Dendritic cell treated with granulocyte-macrophage colony-stimulating factor and Interleukin-4, amounts not matched to agents 40 ng/mL and 50 ng/mL, for 4 days (primary cell): ENCODE measurements around the gene CARMIL1.

Source experiments
- H3K27ac Mint-ChIP-seq: one replicate; pipeline ENCODE4 v1.8.0; 2022; ENCODE audit warnings: mild to moderate bottlenecking, mixed read lengths
- H3K27me3 Mint-ChIP-seq: one replicate; pipeline ENCODE4 v1.8.0; 2022; ENCODE audit warnings: mild to moderate bottlenecking, mixed read lengths
- H3K36me3 Mint-ChIP-seq: one replicate; pipeline ENCODE4 v1.8.0; 2022; ENCODE audit warnings: low read depth, mixed read lengths
- H3K4me1 Mint-ChIP-seq: one replicate; pipeline ENCODE4 v1.8.0; 2022; ENCODE audit warnings: low read depth, mixed read lengths
- H3K4me3 Mint-ChIP-seq: one replicate; pipeline ENCODE4 v1.8.0; 2022; ENCODE audit warnings: mild to moderate bottlenecking, moderate library complexity, mixed read lengths
- H3K9me3 Mint-ChIP-seq: one replicate; pipeline ENCODE4 v1.8.0; 2022; ENCODE audit warnings: mixed read lengths
- intact Hi-C: fragments of 100-400 bp; cut with micrococcal nuclease; formaldehyde crosslinking; loops from one replicate; pipeline ENCODE4 v1.15.0; 2022

The CARMIL1 gene

GRCh38 chr6:25453288-25453687 is 174.1 kb downstream of the CARMIL1 start:
- no peaks in the 10 kb centered on the region for H3K27me3 Mint-ChIP-seq

GRCh38 chr6:25454136-25454535 is 175.0 kb downstream of the CARMIL1 start:
- Mint-ChIP-seq H3K36me3 (peaks cover 29% of the 10 kb centered on the region), H3K27ac (no peak overlapping the region), H3K27me3 (no peaks in the 10 kb centered on the region), H3K4me1 (peaks cover 38% of the 10 kb centered on the region), H3K4me3 (no peak overlapping the region), H3K9me3 (no peaks in the 10 kb centered on the region)
- intact Hi-C loops = no loop called here

More at GRCh38 chr6:25453288-25453687, 174.1 kb downstream of the CARMIL1 start:
- peaks cover 44% of the 10 kb centered on the region for H3K4me1 Mint-ChIP-seq
- peaks cover 38% of the 10 kb centered on the region for H3K36me3 Mint-ChIP-seq
- H3K4me3 Mint-ChIP-seq = no peak overlapping the region
- peak overlapping the region; percentile 58 for H3K27ac Mint-ChIP-seq
- intact Hi-C loops = no loop called here
- H3K9me3 Mint-ChIP-seq = no peaks in the 10 kb centered on the region

- peaks cover 23% of the 10 kb centered on the region for H3K4me1 Mint-ChIP-seq
- no peaks in the 10 kb centered on the region for H3K9me3 Mint-ChIP-seq
- H3K27ac Mint-ChIP-seq = peak overlapping the region; percentile 52
- H3K27me3 Mint-ChIP-seq = no peaks in the 10 kb centered on the region
- peaks cover 6% of the 10 kb centered on the region for H3K36me3 Mint-ChIP-seq
- intact Hi-C loops = loop anchor here (5.0 kb wide), 1 partner anchor 36 kb away; no protein-coding TSS in a partner anchor
- H3K4me3 Mint-ChIP-seq = no peak overlapping the region
These were observed 177.3 kb downstream of the CARMIL1 start for GRCh38 chr6:25456249-25457040.

GRCh38 chr6:25457516-25457915 is 178.3 kb downstream of the CARMIL1 start:
- H3K4me1 Mint-ChIP-seq = peaks cover 28% of the 10 kb centered on the region
- H3K36me3 Mint-ChIP-seq = no peaks in the 10 kb centered on the region
- H3K27ac Mint-ChIP-seq = peak overlapping the region; percentile 20
- no peak overlapping the region for H3K4me3 Mint-ChIP-seq
- H3K9me3 Mint-ChIP-seq = no peaks in the 10 kb centered on the region
- no peaks in the 10 kb centered on the region for H3K27me3 Mint-ChIP-seq
- intact Hi-C loops = loop anchor here (5.0 kb wide), 1 partner anchor 35 kb away; no protein-coding TSS in a partner anchor

GRCh38 chr6:25458485-25458884 is 179.3 kb downstream of the CARMIL1 start:
- Mint-ChIP-seq H3K27me3 (no peaks in the 10 kb centered on the region), H3K27ac (no peak overlapping the region)
- intact Hi-C loops = loop anchor here (5.0 kb wide), 1 partner anchor 34 kb away; no protein-coding TSS in a partner anchor

GRCh38 chr6:25462235-25462897 is 183.2 kb downstream of the CARMIL1 start:
- Mint-ChIP-seq H3K27me3 (no peaks in the 10 kb centered on the region), H3K27ac (no peak overlapping the region), H3K4me1 (peaks cover 16% of the 10 kb centered on the region), H3K36me3 (no peaks in the 10 kb centered on the region), H3K4me3 (no peak overlapping the region), H3K9me3 (peaks cover 8% of the 10 kb centered on the region)
- intact Hi-C loops = no loop called here

More at GRCh38 chr6:25458485-25458884, 179.3 kb downstream of the CARMIL1 start:
- H3K36me3 Mint-ChIP-seq = no peaks in the 10 kb centered on the region
- peaks cover 4% of the 10 kb centered on the region for H3K9me3 Mint-ChIP-seq
- H3K4me3 Mint-ChIP-seq = no peak overlapping the region
- H3K4me1 Mint-ChIP-seq = peaks cover 32% of the 10 kb centered on the region

- intact Hi-C loops = no loop called here
- Mint-ChIP-seq H3K27me3 (no peaks in the 10 kb centered on the region), H3K4me3 (no peak overlapping the region), H3K27ac (peak overlapping the region; percentile 72), H3K36me3 (no peaks in the 10 kb centered on the region), H3K9me3 (peaks cover 8% of the 10 kb centered on the region), H3K4me1 (peaks cover 11% of the 10 kb centered on the region)
These were observed 184.3 kb downstream of the CARMIL1 start for GRCh38 chr6:25463441-25463840.

GRCh38 chr6:25464225-25464624 is 185.1 kb downstream of the CARMIL1 start:
- intact Hi-C loops = no loop called here
- Mint-ChIP-seq H3K27me3 (no peaks in the 10 kb centered on the region), H3K4me1 (peaks cover 11% of the 10 kb centered on the region), H3K36me3 (no peaks in the 10 kb centered on the region), H3K27ac (no peak overlapping the region), H3K9me3 (peaks cover 8% of the 10 kb centered on the region), H3K4me3 (no peak overlapping the region)

GRCh38 chr6:25465941-25466340 is 186.8 kb downstream of the CARMIL1 start:
- intact Hi-C loops = no loop called here
- Mint-ChIP-seq H3K27me3 (no peaks in the 10 kb centered on the region), H3K4me1 (peaks cover 11% of the 10 kb centered on the region), H3K9me3 (peaks cover 8% of the 10 kb centered on the region), H3K27ac (no peak overlapping the region), H3K36me3 (no peaks in the 10 kb centered on the region), H3K4me3 (no peak overlapping the region)

- intact Hi-C loops = no loop called here
- no peaks in the 10 kb centered on the region for H3K36me3 Mint-ChIP-seq
These were observed 189.7 kb downstream of the CARMIL1 start for GRCh38 chr6:25468881-25469280.

GRCh38 chr6:25469797-25470388 is 190.7 kb downstream of the CARMIL1 start:
- H3K27me3 Mint-ChIP-seq = no peaks in the 10 kb centered on the region
- intact Hi-C loops = no loop called here
- no peak overlapping the region for H3K4me3 Mint-ChIP-seq
- H3K4me1 Mint-ChIP-seq = peaks cover 12% of the 10 kb centered on the region
- H3K9me3 Mint-ChIP-seq = no peaks in the 10 kb centered on the region
- H3K36me3 Mint-ChIP-seq = no peaks in the 10 kb centered on the region
- H3K27ac Mint-ChIP-seq = no peak overlapping the region

More at GRCh38 chr6:25468881-25469280, 189.7 kb downstream of the CARMIL1 start:
- H3K4me1 Mint-ChIP-seq = peaks cover 6% of the 10 kb centered on the region
- no peak overlapping the region for H3K4me3 Mint-ChIP-seq
- no peaks in the 10 kb centered on the region for H3K9me3 Mint-ChIP-seq
- H3K27ac Mint-ChIP-seq = no peak overlapping the region
- no peaks in the 10 kb centered on the region for H3K27me3 Mint-ChIP-seq

- Mint-ChIP-seq H3K36me3 (no peaks in the 10 kb centered on the region), H3K9me3 (no peaks in the 10 kb centered on the region), H3K4me3 (no peak overlapping the region), H3K27ac (no peak overlapping the region), H3K27me3 (no peaks in the 10 kb centered on the region), H3K4me1 (peaks cover 22% of the 10 kb centered on the region)
- intact Hi-C loops = no loop called here
These were observed 193.1 kb downstream of the CARMIL1 start for GRCh38 chr6:25472306-25472705.

- Mint-ChIP-seq H3K27me3 (no peaks in the 10 kb centered on the region), H3K4me1 (peaks cover 22% of the 10 kb centered on the region), H3K4me3 (no peak overlapping the region), H3K9me3 (no peaks in the 10 kb centered on the region), H3K36me3 (no peaks in the 10 kb centered on the region), H3K27ac (no peak overlapping the region)
- intact Hi-C loops = no loop called here
These were observed 193.7 kb downstream of the CARMIL1 start for GRCh38 chr6:25472906-25473305.

- Mint-ChIP-seq H3K27me3 (no peaks in the 10 kb centered on the region), H3K36me3 (no peaks in the 10 kb centered on the region), H3K9me3 (no peaks in the 10 kb centered on the region), H3K4me1 (peaks cover 22% of the 10 kb centered on the region), H3K4me3 (no peak overlapping the region), H3K27ac (no peak overlapping the region)
- intact Hi-C loops = no loop called here
These were observed 194.3 kb downstream of the CARMIL1 start for GRCh38 chr6:25473447-25473846.
